ENCODE data around the gene PGLYRP2. TPM values are rescaled to one million over a fixed set of nuclear protein-coding genes. Genes with fewer than 3 reads are reported as not detected.
"Not testable (repeated sequence)": the region's sequence is repeated elsewhere in the genome, so short reads cannot be mapped to it uniquely, and the experiment has no call there.

The PGLYRP2 gene
- total RNA-seq, 1 donor from 2014 or later, result 0.34 TPM

DNA sequence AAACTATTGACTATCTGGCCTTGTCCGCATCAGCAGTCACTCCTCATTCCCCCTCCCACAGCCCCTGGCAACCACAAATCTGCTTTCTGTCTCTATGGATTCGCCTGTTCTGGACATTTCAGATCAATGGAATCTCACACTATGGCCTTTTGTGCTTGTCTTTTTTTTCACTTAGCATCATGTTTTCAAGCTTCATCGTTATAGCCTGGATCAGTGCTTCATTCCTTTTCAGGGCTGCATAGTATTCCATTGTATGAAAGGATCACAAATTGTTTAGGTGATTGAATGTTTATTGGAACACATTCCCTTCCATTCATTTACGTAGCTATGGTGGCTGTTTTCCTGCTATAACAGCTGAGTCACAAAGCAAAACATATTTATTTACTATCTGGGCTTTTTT is 7.7 kb upstream of the PGLYRP2 start:
- DNase-seq (ENCODE audit: low spot score), result no peak

DNA sequence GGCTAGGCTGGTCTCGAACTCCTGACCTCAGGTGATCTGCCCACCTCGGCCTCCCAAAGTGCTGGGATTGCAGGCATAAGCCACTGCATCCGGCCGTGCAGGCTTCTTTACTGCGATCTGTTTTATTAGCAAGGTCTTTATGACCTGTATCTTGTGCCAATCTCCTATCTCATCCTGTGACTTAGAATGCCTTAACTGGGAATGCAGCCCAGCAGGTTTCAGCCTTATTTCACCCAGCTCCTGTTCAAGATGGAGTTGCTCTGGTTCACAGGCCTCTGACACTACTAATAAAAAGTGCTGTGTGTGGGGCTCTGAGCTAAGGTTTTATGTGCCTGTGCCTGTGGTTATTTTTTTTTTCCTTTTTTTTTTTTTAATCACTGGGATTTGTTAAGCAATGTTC is 6.5 kb upstream of the PGLYRP2 start:
- not testable (repeated sequence) for DNase-seq (ENCODE audit: low spot score)

DNA sequence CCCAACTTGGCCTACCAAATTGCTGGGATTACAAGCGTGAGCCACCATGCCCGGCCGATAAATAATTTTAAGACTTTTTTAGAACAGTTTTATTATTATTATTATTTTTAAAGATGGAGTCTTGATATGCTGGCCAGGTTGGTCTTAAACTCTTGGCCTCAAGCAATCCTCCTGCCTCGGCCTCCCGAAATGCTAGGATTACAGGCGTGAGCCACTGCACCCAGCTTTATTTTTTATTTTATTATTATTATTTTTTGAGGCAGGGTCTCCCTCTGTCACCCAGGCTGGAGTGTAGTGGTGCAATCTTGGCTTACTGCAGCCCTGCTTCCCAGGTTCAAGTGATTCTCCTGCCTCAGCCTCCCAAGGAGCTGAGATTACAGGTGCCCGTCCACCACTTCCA is 1.7 kb upstream of the PGLYRP2 start:
- DNase-seq (ENCODE audit: low spot score), result not testable (repeated sequence)

DNA sequence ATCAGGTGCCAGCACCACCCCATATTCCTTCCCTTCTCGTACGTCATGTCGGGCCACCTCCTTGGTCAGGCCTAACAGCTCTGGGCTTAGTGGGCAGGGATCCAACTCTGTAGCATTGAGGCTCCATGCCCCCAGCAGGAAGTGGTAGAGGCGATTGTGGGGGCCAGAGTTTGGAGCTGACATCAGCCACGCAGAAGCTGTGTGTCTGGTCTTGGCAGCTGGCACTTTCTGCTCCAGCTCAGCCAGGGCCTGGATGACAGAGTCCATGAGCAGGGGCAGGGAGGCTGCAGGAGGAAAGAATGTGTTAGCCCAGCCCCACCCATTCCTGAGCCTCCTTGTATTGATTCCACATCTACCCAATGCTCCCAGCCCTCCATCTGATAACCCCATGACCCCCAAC is 3.0 kb downstream of the PGLYRP2 start:
- DNase-seq (ENCODE audit: low spot score), result no peak

DNA sequence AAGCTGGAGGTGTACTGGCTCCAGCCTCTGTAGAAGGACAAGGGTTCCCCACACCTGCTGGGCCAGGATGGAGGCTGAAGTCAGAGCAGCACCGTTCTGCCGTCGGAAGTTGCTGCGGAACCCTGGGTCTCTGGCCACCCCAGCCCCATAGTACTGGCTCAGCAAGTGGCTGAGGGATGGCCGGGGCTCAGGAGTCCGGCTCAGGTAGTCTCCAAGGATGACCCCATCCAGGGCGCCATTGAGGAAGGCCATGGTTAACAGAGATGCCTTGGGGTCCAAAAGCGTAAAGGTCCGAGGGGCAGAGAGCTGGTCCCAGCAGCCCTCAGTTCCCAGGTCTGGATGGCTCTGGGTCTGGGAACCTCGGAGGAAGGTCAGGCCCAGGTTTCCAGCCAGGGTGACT is 3.7 kb downstream of the PGLYRP2 start:
- no peak for DNase-seq (ENCODE audit: low spot score)

DNA sequence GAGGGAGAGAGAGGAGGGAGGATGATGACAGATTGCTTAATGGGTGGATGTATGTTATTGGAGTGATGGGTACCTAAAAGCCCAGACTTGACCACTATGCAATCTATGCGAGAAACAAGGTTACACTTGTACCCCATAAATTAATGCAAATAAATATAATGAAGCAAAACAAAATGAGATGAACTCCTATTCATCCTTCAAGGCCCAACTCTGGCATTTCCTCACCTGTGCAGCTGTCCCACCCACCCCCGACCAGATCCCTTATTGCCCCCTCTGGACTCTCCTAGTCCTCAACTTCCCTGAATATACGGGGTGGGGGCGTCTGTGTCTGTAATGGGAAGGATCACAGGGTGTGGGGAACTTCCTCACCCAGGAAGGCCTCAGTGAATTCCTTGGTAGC is 4.1 kb downstream of the PGLYRP2 start:
- DNase-seq (ENCODE audit: low spot score), result no peak

DNA sequence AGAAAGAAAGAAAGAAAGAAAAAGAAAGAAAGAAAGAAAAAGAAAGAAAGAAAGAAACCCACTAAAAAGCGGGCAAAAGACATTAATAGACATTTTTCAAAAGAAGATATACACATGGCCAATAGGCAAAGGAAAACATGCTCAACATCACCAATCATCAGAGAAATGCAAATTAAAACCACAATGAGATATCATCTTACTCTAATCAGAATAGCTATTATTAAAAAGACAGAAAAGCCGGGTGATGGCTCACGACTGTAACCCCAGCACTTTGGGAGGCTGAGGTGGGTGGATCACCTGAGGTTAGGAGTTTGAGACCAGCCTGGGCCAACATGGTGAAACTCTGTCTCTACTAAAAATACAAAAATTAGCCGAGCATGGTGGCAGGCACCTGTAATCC is 5.5 kb downstream of the PGLYRP2 start:
- not testable (repeated sequence) for DNase-seq (ENCODE audit: low spot score)

DNA sequence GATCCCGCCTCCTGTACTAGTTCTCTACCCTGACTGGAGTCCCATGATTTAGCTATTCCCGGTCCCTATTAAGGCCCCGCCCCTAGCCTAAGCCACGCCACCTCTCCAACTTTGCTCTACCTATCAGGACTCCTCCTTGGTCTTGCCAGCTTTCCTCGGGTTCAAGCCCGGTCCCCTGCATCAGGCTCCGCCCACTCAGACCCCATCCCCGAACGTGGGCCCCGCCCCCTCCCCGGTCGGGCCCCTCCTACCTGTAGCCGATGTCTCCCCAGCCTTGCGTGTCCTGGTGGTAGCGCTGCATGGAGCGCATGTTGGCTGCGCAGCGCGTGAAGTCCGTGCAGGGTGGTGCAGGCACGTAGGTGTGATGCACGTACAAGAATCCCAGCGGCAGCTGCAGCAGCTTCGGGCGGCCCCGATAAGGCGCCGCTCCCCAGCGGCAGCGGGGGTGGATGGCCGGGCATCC is 7.6 kb downstream of the PGLYRP2 start:
- DNase-seq (ENCODE audit: low spot score), result no peak

DNA sequence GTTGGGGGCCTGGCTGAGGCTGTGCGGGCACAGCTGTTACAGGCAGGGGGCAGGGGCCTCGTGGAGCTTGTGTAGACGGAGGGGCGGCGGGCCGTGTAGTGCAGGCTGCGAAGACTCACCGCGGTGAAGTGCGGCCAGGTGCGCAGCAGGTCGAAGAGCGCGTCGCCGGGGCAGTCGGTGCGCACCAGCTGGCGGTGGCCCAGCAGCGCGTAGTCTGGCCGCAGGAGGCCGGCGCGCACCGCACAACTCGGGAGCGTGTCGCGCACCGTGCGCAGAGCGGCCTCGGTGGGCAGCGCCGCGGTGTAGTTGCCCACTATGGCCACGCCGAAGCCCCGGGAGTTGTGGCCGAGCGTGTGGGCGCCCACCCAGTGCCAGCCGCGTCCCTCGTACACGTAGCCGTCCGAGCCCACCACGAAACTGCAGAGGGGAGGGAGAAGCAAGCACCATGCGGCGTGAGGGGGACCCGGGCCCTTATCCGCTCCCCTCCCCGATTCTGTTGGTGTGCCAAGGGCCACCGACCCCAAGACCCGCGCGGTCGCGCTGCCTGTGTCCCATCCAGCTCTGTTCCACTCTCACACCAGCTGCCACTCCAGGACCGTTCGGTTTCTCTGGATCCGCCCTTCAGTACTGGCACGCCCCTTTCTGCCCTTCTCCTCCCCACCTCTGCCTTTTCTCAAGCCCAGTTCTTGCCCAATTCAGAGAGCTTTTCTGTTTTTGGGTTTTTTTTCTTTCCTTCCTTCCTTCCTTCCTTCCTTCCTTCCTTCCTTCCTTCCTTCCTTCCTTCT is 9.6 kb downstream of the PGLYRP2 start:
- DNase-seq (ENCODE audit: low spot score), result no peak

DNA sequence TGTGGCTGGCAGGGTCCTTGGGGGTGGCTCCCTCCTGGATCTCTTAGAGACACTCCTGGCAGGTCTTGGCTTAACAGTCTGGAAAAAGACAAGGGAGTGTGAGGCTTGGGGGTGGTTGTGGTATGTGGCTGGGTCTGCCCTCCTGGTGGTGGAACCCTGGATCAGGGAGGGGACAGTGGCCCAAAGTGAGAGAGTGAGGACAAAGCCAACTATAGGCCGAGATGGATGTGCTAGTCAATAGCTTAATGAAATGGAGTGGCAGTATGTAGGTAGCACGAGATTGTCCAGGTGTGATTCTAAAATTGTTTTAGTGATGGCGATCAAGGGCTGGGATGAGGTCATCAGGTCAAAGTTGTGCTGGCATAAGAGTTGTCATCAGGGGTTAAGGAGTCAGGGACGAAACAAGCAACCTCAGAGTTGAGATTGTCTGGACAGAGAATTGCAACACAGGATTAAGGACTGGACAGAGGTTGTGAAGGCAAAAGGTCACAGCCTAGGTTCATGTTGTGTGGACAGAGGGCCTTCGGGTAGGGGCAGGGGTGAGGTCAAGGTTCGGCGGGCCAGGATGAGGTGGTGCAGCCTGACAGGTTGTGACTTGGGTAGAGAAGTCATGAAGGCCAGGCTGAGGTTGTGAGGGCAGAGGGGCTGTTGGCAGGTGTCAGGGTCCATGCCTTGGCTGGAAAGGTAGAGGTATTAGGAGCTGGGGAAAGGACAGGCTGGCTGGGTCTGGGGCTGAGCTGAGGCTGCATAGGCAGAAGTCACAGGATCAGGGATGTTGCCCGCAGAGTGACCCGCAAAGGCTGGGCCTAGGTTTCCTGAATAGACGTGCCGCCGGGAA is 10.4 kb downstream of the PGLYRP2 start:
- no peak for DNase-seq (ENCODE audit: low spot score)

DNA sequence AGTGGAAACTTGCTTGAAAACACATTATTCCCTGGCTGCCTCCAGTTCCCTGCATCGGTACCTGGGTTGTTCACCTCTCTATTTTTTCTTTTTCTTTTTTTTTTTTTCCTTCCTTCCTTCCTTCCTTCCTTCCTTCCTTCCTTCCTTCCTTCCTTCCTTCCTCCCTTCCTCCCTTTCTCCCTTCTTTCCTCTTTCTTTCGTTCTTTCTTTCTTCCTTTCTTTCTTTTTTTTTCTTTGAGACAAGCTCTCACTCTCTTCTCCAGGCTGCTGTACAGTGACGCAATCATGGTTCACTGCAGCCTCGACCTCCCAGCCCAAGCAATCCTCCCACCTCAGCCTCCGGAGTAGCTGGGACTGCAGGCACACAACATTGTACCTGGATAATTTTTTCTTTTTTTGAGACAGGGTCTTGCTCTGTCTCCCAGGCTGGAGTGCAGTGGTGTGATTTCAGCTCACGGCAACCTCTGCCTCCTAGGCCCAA is 11.5 kb downstream of the PGLYRP2 start:
- DNase-seq (ENCODE audit: low spot score), result no peak

DNA sequence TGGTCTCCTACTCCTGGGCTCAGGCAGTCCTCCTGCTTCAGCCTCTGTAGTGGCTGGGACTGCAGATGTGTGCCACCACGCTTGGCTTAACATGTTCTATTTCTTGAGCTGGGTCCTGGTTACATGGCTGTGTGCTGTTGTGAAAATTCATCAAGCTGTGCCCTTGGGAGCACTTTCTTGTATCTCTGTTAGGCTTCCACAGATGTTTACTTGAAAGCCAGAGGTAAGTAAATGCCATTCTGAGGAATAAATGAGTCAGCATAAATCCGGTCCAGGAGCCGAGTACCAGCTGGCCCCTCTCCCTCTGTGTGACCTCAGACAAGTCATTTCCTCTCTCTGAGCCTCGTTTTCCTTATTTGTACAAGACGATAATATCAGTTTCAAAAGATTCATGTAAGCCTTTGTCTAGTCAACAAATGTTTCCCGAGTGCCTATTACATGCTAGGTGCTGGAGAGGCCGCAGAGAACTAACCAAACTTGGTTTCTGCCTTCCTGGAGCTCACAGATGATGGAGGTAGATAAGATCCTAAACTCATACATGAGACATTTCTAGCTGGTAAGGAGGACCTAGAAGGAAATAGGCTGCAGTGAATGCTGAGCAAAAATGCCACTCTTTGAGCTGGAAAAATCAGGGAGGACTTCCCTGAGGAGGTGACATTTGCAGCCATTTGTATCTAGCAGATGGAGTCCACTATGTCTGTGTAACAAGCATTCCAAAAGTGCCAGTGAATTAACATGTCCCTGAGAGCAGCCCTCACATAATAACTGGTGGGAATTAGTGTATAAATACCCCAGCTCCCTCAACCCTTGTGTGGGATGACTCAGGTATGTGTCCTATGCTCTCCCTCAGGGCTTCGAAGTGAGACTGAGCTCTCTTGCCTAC is 12.2 kb downstream of the PGLYRP2 start:
- DNase-seq (ENCODE audit: low spot score), result no peak

DNA sequence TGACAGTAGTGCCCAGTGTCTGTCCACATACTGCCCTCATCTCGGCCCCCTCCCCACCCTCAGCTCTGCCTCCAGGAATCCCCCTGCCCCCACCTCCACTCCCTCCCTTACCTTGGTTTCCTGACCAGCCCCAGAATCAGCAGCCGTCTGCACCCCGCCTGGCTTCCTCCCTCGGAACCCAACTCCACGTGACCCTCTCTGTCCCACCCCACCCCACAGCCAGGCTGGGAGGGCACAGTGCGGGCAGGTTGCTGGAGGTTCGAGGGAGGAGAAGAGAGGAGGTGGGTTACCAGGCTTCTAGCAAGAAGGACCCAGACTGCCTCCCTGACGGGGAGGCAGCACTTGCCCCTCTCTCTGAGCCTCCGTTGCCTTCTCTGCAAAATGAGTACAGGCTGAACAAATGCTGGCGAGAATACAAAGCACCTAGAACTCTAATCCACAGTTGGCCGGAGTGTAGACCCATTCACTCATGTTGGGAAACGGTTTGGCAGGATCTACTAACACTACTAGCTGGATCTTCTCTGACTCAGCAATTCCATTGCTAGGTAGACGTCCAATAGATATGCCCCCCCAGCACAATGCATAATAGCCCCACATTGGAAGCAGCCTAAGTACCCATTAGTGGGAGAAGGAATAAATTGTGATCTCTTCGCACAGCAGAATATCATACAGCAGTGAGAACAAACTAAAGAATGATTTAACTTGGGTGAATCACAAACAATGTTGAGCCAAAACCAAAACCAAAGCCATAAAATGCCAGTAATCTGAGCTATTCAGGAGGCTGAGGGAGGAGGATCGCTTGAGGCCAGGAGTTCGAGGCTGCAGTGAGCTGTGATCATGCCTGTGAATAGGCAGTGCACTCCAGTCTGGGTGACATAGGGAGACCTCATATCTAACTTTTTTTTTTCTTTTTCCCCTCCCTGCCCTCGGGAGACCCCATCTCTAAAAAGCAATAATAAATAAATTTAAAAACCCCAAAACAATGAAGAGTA is 14.6 kb downstream of the PGLYRP2 start, which contains the start of gene RASAL3:
RASAL3 (minus strand) TSS at position 151 of the 992 bp plus-strand sequence. CDS start 186 bp downstream, outside the sequence.
- DNase-seq (ENCODE audit: low spot score), result no peak

DNA sequence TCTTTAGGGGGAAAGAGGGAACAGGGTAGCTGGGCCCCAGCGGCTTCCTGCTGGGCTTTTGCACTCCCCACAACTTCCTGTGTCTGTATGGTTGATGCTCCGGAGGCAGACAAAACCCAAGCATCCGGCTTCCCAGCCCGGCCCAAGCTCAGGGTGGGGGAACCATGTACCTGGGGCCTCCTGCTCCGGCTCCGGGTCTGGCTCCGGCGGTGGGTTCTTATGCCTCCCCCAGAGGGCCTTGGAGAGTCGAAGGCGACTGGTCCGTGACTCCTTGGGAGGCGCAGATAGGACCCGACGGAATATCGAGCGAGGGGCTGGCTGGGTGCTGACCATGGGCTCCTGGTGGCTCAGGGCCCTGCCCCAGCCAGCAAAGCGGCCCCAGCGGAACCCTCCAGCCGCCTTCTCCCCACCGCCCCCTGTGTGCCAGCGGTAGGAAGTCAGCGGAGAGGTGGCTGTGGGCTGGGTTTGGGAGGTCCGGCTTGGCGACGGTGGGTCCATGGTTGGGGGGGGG is 15.4 kb downstream of the PGLYRP2 start:
- no peak for DNase-seq (ENCODE audit: low spot score)

DNA sequence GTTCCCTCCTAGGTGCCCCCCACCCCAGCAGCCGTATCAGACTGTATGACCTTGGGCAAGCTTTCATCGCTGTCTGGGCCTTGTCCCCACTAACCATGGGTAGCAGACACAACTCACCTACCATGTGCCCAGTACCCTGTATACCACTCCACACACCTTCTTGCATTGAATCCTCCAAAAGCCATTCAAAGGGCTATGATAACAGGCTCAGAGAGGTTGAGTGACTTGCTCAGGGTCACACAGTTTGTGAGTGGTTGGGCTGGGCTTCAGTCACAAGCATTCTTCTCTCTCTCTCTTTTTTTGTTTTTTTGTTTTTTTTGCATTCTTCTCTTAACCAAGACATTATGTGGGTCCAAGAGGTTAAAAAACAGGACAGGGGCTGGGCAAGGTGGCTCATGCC is 17.6 kb downstream of the PGLYRP2 start:
- DNase-seq (ENCODE audit: low spot score), result no peak

DNA sequence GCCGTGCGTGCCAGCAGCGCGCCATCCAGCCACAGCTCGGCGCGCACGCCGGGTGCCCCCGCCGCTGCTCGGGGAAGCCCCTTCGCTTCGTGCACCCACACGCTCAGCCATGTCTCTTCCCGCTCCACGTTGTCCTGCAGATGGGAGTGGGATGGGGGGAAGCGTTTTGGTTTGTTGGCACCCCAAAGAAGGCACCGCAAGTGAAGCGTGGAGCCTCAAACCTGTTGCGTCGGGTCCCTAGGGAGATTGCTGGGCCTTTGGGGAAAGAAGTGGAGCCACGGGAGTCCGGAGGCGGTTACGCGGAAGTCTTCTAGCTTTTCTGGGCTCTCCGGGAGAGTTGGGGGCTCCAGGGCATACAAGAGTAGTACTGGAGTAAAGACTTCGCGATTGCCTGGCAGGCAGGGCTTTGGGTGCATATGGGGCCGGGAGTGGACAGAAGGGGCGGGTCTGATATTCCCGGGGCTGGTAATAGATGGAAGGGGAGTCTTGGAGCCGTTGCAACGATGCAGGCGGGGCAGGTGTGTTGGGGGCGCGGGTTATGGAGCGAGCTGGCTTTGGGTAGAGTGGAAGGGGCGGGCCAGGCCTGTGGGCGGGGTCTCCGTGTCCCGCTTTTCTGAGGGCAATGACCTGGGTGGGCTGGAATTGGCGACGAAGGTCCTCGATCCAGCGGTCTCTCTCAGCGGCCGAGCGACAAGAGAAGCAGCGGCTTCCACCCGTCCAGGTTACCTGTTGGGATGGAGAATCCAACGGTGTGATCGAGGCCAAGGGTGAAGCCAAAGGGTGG is 21.4 kb downstream of the PGLYRP2 start:
- DNase-seq (ENCODE audit: low spot score), result no peak

DNA sequence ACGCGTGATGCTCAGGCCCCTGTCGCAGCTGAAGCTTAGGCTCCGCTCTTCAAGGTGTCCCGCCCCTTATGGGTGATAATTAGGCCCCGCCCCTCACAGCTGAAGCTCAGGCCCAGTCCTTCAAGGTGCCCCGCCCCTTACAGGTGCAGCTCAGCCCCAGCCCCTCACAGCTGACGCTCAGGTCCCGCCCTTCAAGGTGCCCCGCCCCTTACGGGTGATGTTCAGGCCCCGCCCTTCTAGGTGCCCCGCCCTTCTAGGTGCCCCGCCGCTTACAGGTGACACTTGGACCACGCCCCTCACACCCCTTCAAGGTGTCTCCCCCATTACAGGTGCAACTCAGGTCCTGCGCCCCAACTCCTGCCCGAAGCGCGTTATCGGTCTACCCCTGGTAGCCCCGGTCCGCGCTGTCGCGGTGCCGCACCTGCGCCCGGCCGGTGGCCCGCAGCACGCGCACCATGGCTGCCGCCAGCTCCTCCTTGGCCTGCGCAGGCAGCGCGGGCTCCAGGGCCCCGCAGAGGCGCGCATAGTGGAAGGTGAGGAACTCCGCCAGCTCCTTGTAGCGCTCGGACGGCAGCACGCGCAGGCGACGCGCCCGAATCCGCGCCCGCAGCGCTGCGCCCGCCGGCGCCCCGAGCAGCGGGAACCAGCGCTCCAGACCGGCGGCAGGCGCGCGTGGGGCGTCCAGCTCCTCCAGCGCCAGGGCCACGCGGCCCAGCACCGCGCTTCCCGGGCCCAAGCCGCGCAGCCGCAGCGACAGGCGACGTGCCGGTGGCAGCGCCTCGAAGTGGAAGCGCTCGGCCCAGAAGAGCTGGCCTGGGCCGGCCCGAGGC is 22.2 kb downstream of the PGLYRP2 start:
- peak; percentile 55 for DNase-seq (ENCODE audit: low spot score)

DNA sequence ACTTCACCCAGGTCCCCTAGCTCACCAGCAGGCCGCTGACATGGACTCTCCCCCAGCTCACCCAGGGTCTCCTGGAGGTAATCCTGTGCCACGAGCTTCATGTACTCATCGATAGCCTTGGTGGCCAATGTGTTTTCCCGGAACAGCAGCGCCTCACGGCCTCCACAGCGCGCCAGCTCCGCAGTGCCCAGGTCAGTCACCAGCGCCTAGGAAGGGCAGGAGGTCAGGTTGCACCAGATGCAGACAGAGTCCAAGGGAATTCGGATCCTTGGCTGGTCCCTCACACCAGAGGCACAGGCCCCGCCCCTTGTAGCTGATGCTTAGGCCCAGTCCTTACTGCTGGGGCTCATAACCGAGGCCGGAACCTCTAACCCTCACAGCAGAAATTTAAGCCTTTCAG is 22.9 kb downstream of the PGLYRP2 start:
- no peak for DNase-seq (ENCODE audit: low spot score)
